ENCODE results near the gene TRMU. TPM values are rescaled to one million over a fixed set of nuclear protein-coding genes. Genes with fewer than 3 reads are reported as not detected.

The TRMU gene
- total and polyA plus RNA-seq, 2 donors (not counting 3 experiments of a cell fraction or from before 2014, with no cell fraction given) = 42.4 to 65.7 TPM

DNA sequence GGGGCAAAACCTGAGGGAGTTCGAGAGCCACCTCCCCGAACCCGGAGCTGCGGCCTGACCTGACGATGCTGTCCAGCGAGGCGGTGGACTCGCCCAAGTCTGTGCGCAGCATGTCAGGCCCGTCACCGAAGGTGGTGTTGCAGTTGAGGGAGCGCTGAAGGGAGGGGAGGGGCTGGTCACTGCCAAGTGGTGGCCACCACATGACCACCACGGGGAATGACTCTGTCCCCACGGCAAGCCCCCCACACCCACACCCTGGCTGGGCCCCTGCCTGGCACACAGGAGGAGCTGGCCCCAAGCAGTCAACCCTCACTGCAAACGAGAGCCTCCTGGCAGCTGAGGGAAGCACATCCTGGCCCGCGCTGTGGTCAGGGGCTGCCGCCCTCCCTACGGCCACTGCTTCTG is 30.8 kb downstream of the TRMU start:
- Histone ChIP-seq H3K27ac (ENCODE audit: insufficient read depth, low read depth, low read length) (no peak overlapping the region), H4K20me1 (replicated peaks; ENCODE audit: control insufficient read depth, extremely low read depth, insufficient read depth, low read length) (no peaks in the 10 kb centered on the region), H3K9me3 (replicated peaks; ENCODE audit: control insufficient read depth, insufficient read depth, low read length) (no peaks in the 10 kb centered on the region), H3K36me3 (ENCODE audit: control insufficient read depth in 2 of 2, extremely low read depth in 1 of 2, insufficient read depth in 2 of 2, low read length in 2 of 2) (no peaks in the 10 kb centered on the region), H3K4me3 (replicated peaks in 1 of 3; ENCODE audit: insufficient read depth in 1 of 3, low read depth in 1 of 3, low read length in 3 of 3) (no peak overlapping the region), H3K9me1 (replicated peaks; ENCODE audit: control insufficient read depth, extremely low read depth, insufficient read depth, low read length) (no peaks in the 10 kb centered on the region), H3K79me2 (ENCODE audit: control insufficient read depth, insufficient read depth, low read length) (no peaks in the 10 kb centered on the region), H3K4me1 (ENCODE audit: control insufficient read depth, extremely low read depth, insufficient read depth, low read length) (no peaks in the 10 kb centered on the region), H3K27me3 (ENCODE audit: control insufficient read depth in 2 of 2, insufficient read depth in 2 of 2, low read length in 2 of 2) (no peaks in the 10 kb centered on the region), H3K4me2 (ENCODE audit: insufficient read depth, low read length) (no peak overlapping the region), H2AFZ (ENCODE audit: low read depth, low read length) (no peak overlapping the region), H3K9ac (replicated peaks; ENCODE audit: extremely low read depth, insufficient read depth, low read length) (no peak overlapping the region)
- ChIA-PET POLR2A (no interaction called here), CTCF (interaction anchor here (2.0 to 6.2 kb wide), 2 partner anchors 13 to 174 kb away, joined by 10 to 418 read pairs; partner anchors contain the start of gene CELSR1)
- dilution Hi-C loops (cut with MboI; ENCODE audit: extremely low pct_ligation_motif_present, low sequenced_read_pairs) = no loop called here
- BruUV-seq (replicated peaks) = no TSS peak
- TF ChIP-seq POLR2AphosphoS5 (IDR thresholded peaks at IDR 0.05; ENCODE audit: insufficient read depth, low read depth, low read length) (no peak), MYC (IDR thresholded peaks at IDR 0.05; ENCODE audit: low read depth, low read length) (no peak), POLR2A (IDR thresholded peaks at IDR 0.05; ENCODE audit: low read depth, low read length) (no peak), GATA2 (IDR thresholded peaks at IDR 0.05; ENCODE audit: insufficient read depth, insufficient read length, low read depth, low read length) (no peak), FOS (IDR thresholded peaks at IDR 0.05; ENCODE audit: borderline replicate concordance, insufficient read depth, low read length) (no peak), EZH2 (IDR thresholded peaks at IDR 0.05; ENCODE audit: borderline replicate concordance, low read depth, low read length, severe bottlenecking) (no peak), JUN (IDR thresholded peaks at IDR 0.05; ENCODE audit: borderline replicate concordance, insufficient read depth, insufficient read length, low read depth) (no peak)
- TF ChIP-seq, protein P1, sequence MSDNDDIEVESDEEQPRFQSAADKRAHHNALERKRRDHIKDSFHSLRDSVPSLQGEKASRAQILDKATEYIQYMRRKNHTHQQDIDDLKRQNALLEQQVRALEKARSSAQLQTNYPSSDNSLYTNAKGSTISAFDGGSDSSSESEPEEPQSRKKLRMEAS (IDR thresholded peaks at IDR 0.05; ENCODE audit: insufficient read depth, insufficient read length) = no peak
- TF ChIP-seq, protein P2, sequence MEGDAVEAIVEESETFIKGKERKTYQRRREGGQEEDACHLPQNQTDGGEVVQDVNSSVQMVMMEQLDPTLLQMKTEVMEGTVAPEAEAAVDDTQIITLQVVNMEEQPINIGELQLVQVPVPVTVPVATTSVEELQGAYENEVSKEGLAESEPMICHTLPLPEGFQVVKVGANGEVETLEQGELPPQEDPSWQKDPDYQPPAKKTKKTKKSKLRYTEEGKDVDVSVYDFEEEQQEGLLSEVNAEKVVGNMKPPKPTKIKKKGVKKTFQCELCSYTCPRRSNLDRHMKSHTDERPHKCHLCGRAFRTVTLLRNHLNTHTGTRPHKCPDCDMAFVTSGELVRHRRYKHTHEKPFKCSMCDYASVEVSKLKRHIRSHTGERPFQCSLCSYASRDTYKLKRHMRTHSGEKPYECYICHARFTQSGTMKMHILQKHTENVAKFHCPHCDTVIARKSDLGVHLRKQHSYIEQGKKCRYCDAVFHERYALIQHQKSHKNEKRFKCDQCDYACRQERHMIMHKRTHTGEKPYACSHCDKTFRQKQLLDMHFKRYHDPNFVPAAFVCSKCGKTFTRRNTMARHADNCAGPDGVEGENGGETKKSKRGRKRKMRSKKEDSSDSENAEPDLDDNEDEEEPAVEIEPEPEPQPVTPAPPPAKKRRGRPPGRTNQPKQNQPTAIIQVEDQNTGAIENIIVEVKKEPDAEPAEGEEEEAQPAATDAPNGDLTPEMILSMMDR (IDR thresholded peaks at IDR 0.05; ENCODE audit: extremely low read depth in 1 of 2, insufficient read depth in 1 of 2, low read depth in 1 of 2, low read length in 2 of 2) = no peak
- FAIRE-seq (no peak), DNase-seq (ENCODE audit: low read depth, low spot score) (no peak)
- intact Hi-C loops (cut with micrococcal nuclease) = no loop called here

Measured in endothelial cell of umbilical vein (primary cell).